HG03571 (cell line): ENCODE data around the gene AWAT2.

Experiments used
- ATAC-seq: cut with Tn5 transposase; IDR thresholded peaks from one replicate; pipeline ENCODE4 v1.9.1; 2021; ENCODE audit not compliant: unreplicated experiment

Gene AWAT2

GRCh38 chrX:70049925-70050324 lies at the start of gene AWAT2:
Gene AWAT2 (minus strand): TSS chrX:70049938. CDS start chrX:70049932, 6 bp downstream.
- no peak for ATAC-seq

GRCh38 chrX:70096052-70096451 lies 46.3 kb upstream of the AWAT2 start:
- ATAC-seq, result no peak

- no peak for ATAC-seq
Measured at GRCh38 chrX:70092247-70092646, 42.5 kb upstream of the AWAT2 start.

- no peak for ATAC-seq
Measured at GRCh38 chrX:70089604-70090297, 40.0 kb upstream of the AWAT2 start.

- ATAC-seq, result no peak
Measured at GRCh38 chrX:70088751-70089150, 39.0 kb upstream of the AWAT2 start.

- no peak for ATAC-seq
Measured at GRCh38 chrX:70087857-70088630, 38.3 kb upstream of the AWAT2 start.

GRCh38 chrX:70084592-70085240 lies 35.0 kb upstream of the AWAT2 start:
- ATAC-seq, result no peak

- ATAC-seq, result no peak
Measured at GRCh38 chrX:70082723-70083122, 33.0 kb upstream of the AWAT2 start.

GRCh38 chrX:70079870-70080269 lies 30.1 kb upstream of the AWAT2 start:
- ATAC-seq, result no peak

- no peak for ATAC-seq
Measured at GRCh38 chrX:70079297-70079696, 29.6 kb upstream of the AWAT2 start.

GRCh38 chrX:70066646-70067045 lies 16.9 kb upstream of the AWAT2 start:
- ATAC-seq, result no peak

GRCh38 chrX:70062961-70063550 lies 13.3 kb upstream of the AWAT2 start:
- ATAC-seq, result no peak

GRCh38 chrX:70062076-70062475 lies 12.3 kb upstream of the AWAT2 start, which contains the start of gene OTUD6A:
Gene OTUD6A (plus strand): TSS chrX:70062457. CDS start chrX:70062525, 68 bp downstream.
- no peak for ATAC-seq

GRCh38 chrX:70054391-70054790 lies 4.7 kb upstream of the AWAT2 start:
- no peak for ATAC-seq

- no peak for ATAC-seq
Measured at GRCh38 chrX:70052895-70053615, 3.3 kb upstream of the AWAT2 start.

- no peak for ATAC-seq
Measured at GRCh38 chrX:70049406-70049805, 332 bp downstream of the AWAT2 start.

- no peak for ATAC-seq
Measured at GRCh38 chrX:70046978-70047377, 2.8 kb downstream of the AWAT2 start.

- no peak for ATAC-seq
Measured at GRCh38 chrX:70044541-70045245, 5.0 kb downstream of the AWAT2 start.

GRCh38 chrX:70043685-70044084 lies 6.1 kb downstream of the AWAT2 start:
- ATAC-seq, result no peak
